CD14-positive monocyte (primary cell): Measurements from ENCODE around the gene CTNNA3. TPM values are rescaled to one million over a fixed set of nuclear protein-coding genes. Genes with fewer than 3 reads are reported as not detected.

Experiments
- DNase-seq, 3 donors: peaks; one replicate each; pipeline ENCODE4 v3.0.0-alpha.2; 2011 to 2022
- H2AFZ ChIP-seq: 2 replicates; pipeline ENCODE4 v1.6.0; 2012; ENCODE audit warnings: mild to moderate bottlenecking, low read depth, low read length, inconsistent platforms; ENCODE audit not compliant: insufficient read depth, poor library complexity, severe bottlenecking
- H3K27ac ChIP-seq, 2 donors: 1 replicate in 1 of 2; 2 replicates in 1 of 2; pipeline ENCODE4 v1.5.1; 2012 to 2013; ENCODE audit warnings: low read length in 2 of 2, control low read depth in 1 of 2, inconsistent platforms in 1 of 2, low read depth in 1 of 2, mild to moderate bottlenecking in 1 of 2
- H3K27me3 ChIP-seq, 2 donors: one replicate each; pipeline versions ENCODE4 v1.6.0 to v1.6.1; 2011 to 2013; ENCODE audit warnings: low read length in 2 of 2; ENCODE audit not compliant: control insufficient read depth in 2 of 2, insufficient read depth in 2 of 2
- H3K36me3 ChIP-seq, 2 donors: replicated peaks in 1 of 2; 1 replicate in 1 of 2; 2 replicates in 1 of 2; pipeline versions ENCODE4 v1.5.1 to v1.6.1; 2012 to 2013; ENCODE audit warnings: low read length in 2 of 2, control low read depth in 1 of 2, inconsistent platforms in 1 of 2, mild to moderate bottlenecking in 1 of 2; ENCODE audit not compliant: insufficient read depth in 2 of 2, control insufficient read depth in 1 of 2
- H3K4me1 ChIP-seq, 2 donors: 1 replicate in 1 of 2; 2 replicates in 1 of 2; pipeline versions ENCODE4 v1.5.1 to v1.6.1; 2012 to 2013; ENCODE audit warnings: low read length in 2 of 2, control low read depth in 1 of 2, inconsistent platforms in 1 of 2, mild to moderate bottlenecking in 1 of 2, moderate library complexity in 1 of 2; ENCODE audit not compliant: insufficient read depth in 2 of 2, control insufficient read depth in 1 of 2
- H3K4me2 ChIP-seq: replicated peaks from 2 replicates; pipeline ENCODE3; 2012; ENCODE audit warnings: low read length, moderate library complexity, mild to moderate bottlenecking; ENCODE audit not compliant: poor library complexity, severe bottlenecking; ENCODE audit errors: extremely low read depth
- H3K4me3 ChIP-seq, 3 experiments: fragments of 200-600 bp in 1 of 3; sonication (generic) in 1 of 3; replicated peaks in 1 of 3; 1 replicate in 2 of 3; 2 replicates in 1 of 3; pipeline ENCODE4 v1.5.1; 2011 to 2013; ENCODE audit warnings: low read length in 3 of 3, mild to moderate bottlenecking in 3 of 3, control low read depth in 2 of 3, low read depth in 2 of 3, inconsistent platforms in 1 of 3, moderate library complexity in 1 of 3
- H3K79me2 ChIP-seq: 2 replicates; pipeline ENCODE4 v1.6.0; 2012; ENCODE audit warnings: mild to moderate bottlenecking, control low read depth, inconsistent platforms, low read length, moderate library complexity; ENCODE audit not compliant: insufficient read depth
- H3K9ac ChIP-seq: 2 replicates; pipeline ENCODE4 v1.6.0; 2017; ENCODE audit warnings: low read length, mild to moderate bottlenecking; ENCODE audit not compliant: insufficient read depth, poor library complexity, severe bottlenecking
- H3K9me3 ChIP-seq, 2 donors: replicated peaks in 1 of 2; 1 replicate in 1 of 2; 2 replicates in 1 of 2; pipeline versions ENCODE4 v1.5.1 to v1.6.1; 2012 to 2013; ENCODE audit warnings: low read length in 2 of 2, control low read depth in 1 of 2; ENCODE audit not compliant: control insufficient read depth in 1 of 2, insufficient read depth in 1 of 2
- H4K20me1 ChIP-seq: 2 replicates; pipeline ENCODE4 v1.6.0; 2012; ENCODE audit warnings: mild to moderate bottlenecking, low read length, control low read depth, moderate library complexity; ENCODE audit not compliant: insufficient read depth
- H3K27ac Mint-ChIP-seq, 7 donors: one replicate each; pipeline ENCODE4 v1.8.0; 2020; ENCODE audit warnings: mild to moderate bottlenecking in 7 of 7, mixed read lengths in 7 of 7, moderate library complexity in 6 of 7, inconsistent platforms in 2 of 7
- H3K27me3 Mint-ChIP-seq, 3 donors: one replicate each; pipeline ENCODE4 v1.8.0; 2021 to 2022; ENCODE audit warnings: low read depth in 3 of 3, mild to moderate bottlenecking in 3 of 3, mixed read lengths in 3 of 3, moderate library complexity in 3 of 3, inconsistent platforms in 1 of 3
- H3K36me3 Mint-ChIP-seq, 2 donors: one replicate each; pipeline ENCODE4 v1.8.0; 2020; ENCODE audit warnings: mixed read lengths in 2 of 2, inconsistent platforms in 1 of 2, mild to moderate bottlenecking in 1 of 2
- H3K4me1 Mint-ChIP-seq: one replicate; pipeline ENCODE4 v1.8.0; 2020; ENCODE audit warnings: mild to moderate bottlenecking, mixed read lengths
- H3K4me3 Mint-ChIP-seq, 2 donors: one replicate each; pipeline ENCODE4 v1.8.0; 2020; ENCODE audit warnings: mild to moderate bottlenecking in 2 of 2, mixed read lengths in 2 of 2, moderate library complexity in 1 of 2
- H3K9me3 Mint-ChIP-seq, 7 donors: one replicate each; pipeline ENCODE4 v1.8.0; 2020 to 2022; ENCODE audit warnings: mixed read lengths in 7 of 7, mild to moderate bottlenecking in 6 of 7, moderate library complexity in 6 of 7, inconsistent platforms in 2 of 7
- CTCF ChIP-seq: fragments of 200-600 bp; IDR thresholded peaks from one replicate; pipeline ENCODE4 v1.8.0; 2022; ENCODE audit warnings: antibody characterized with exemption, mild to moderate bottlenecking
- WGBS: methylation state at CpG from one replicate; pipeline ENCODE4 v1.1.5; 2013; ENCODE audit warnings: missing lambda C conversion rate; ENCODE audit not compliant: insufficient coverage; 5-methylcytosine and 5-hydroxymethylcytosine counted together
- intact Hi-C, 2 donors: fragments of 100-400 bp; cut with micrococcal nuclease; formaldehyde crosslinking; loops; one replicate each; pipeline versions ENCODE4 v1.15.0 to v1.15.1; 2023
- polyA plus RNA-seq, 3 donors: library from polyadenylated mRNA; depleted of rRNA in 1 of 3; unstranded in 2 of 3; stranded (reverse) in 1 of 3; fragments of 300-500 nt in 2 of 3; fragments of >200 nt in 1 of 3; fragmentation: Illumina TruSeq in 2 of 3; gene quantifications; 1 replicate in 2 of 3; 2 replicates in 1 of 3; pipeline ENCODE4 v1.2.3, GENCODE V29; 2012 to 2021

The CTNNA3 gene
- polyA plus RNA-seq, 3 donors, result not detected

DNA sequence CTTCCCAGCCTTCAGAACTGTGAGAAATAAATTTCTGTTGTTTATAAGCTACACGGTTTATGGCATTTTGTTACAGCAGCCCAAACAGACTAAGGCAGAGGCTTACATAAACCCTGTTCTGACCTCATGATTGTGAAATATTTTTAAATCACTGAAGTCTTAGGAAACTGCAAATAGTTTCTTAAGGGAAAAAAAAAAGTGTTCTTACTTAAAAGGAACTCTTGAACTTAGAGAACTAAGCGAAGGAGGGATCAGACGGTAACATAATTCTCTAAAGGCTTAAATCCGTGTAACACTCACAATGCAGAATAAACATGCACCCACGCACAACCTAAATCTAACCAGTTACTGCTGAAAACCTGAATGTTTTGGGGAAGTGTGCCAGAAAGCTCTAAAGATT is 1519.2 kb downstream of the CTNNA3 start:
- Histone ChIP-seq H4K20me1 (no peaks in the 10 kb centered on the region), H3K27me3 (no peaks in the 10 kb centered on the region), H3K4me3 (no peak overlapping the region), H3K27ac (no peak overlapping the region), H3K4me2 (no peak overlapping the region), H3K36me3 (no peaks in the 10 kb centered on the region), H2AFZ (no peak overlapping the region), H3K4me1 (no peaks in the 10 kb centered on the region), H3K79me2 (no peaks in the 10 kb centered on the region), H3K9me3 (no peaks in the 10 kb centered on the region), H3K9ac (no peak overlapping the region)
- no peak for DNase-seq
- TF ChIP-seq CTCF, result no peak
- Mint-ChIP-seq H3K27ac (no peak overlapping the region), H3K4me1 (peaks cover 2% of the 10 kb centered on the region), H3K27me3 (peaks cover 0 to 1% (median 0%) of the 10 kb centered on the region in 3 donors), H3K36me3 (no peaks in the 10 kb centered on the region), H3K4me3 (no peak overlapping the region), H3K9me3 (peaks cover 0 to 1% (median 0%) of the 10 kb centered on the region in 7 donors)
- no CpG with 5 or more reads among the region's 5 CpGs for WGBS
- intact Hi-C loops, result no loop called here

DNA sequence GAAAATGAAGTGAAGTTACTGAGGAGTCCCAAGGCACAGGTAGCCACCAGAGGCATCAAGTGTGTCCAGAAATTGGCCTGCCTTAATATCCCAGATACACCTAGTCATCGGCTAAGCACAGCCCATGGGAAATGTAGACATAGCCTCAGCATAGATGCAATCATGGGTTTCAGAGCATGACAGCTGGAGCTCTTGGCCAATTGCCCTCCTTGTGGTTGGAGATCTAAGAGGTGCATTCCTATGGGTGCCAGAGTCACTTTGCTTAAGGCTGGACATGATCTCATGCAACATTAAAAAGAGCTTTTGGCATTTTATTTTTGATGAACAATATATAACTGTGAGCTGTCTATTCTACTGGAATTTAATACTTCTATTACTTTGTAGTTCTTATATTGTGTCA is 1528.2 kb downstream of the CTNNA3 start:
- Histone ChIP-seq H3K27me3 (no peaks in the 10 kb centered on the region), H3K27ac (no peak overlapping the region), H3K4me3 (no peak overlapping the region), H3K79me2 (no peaks in the 10 kb centered on the region), H3K9me3 (no peaks in the 10 kb centered on the region), H3K36me3 (no peaks in the 10 kb centered on the region), H4K20me1 (no peaks in the 10 kb centered on the region), H3K4me1 (no peaks in the 10 kb centered on the region), H2AFZ (no peak overlapping the region), H3K9ac (no peak overlapping the region), H3K4me2 (no peak overlapping the region)
- WGBS, result no CpG with 5 or more reads among the region's 1 CpG
- Mint-ChIP-seq H3K36me3 (no peaks in the 10 kb centered on the region), H3K9me3 (peaks cover 0 to 4% (median 0%) of the 10 kb centered on the region in 7 donors), H3K27me3 (no peaks in the 10 kb centered on the region), H3K4me1 (no peaks in the 10 kb centered on the region), H3K27ac (no peak overlapping the region), H3K4me3 (no peak overlapping the region)
- no peak for TF ChIP-seq CTCF
- intact Hi-C loops, result no loop called here
- no peak for DNase-seq
